DMS53 treated with DMSO at 0.1 percent for 48 hours (cell line): ENCODE measurements around the gene ANKRD52.
A peak's percentile ranks its signal among the peaks of the same experiment; 100 is the strongest.
"Not testable (repeated sequence)": the region's sequence is repeated elsewhere in the genome, so short reads cannot be mapped to it uniquely, and the experiment has no call there.

Source experiments
- DNase-seq: peaks from one replicate; lab custom pipeline; 2025; ENCODE audit not compliant: unreplicated experiment; lab: John Stamatoyannopoulos, UW

ANKRD52 gene

DNA sequence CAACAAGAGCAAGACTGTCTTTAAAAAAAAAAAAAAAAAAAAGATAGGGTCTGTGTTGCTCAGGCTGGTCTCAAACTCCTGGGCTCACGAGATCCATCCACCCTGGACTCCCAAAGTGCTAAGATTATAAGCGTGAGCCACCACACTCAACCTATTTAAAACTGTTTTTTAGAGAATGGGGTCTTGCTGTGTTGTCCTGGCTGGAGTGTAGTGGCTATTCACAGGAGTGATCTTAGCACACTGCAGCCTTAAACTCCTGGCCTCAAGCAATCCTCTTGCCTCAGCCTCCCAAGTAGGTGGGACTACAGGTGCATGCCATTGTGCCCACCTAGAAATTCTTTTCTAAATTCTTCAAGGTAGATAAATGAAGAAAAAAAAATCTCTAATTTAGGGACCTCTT is 16.1 kb upstream of the ANKRD52 start:
- no peak for DNase-seq

- DNase-seq, result not testable (repeated sequence)
Observed at GRCh38 chr12:56272468-56272867, 14.3 kb upstream of the ANKRD52 start.

DNA sequence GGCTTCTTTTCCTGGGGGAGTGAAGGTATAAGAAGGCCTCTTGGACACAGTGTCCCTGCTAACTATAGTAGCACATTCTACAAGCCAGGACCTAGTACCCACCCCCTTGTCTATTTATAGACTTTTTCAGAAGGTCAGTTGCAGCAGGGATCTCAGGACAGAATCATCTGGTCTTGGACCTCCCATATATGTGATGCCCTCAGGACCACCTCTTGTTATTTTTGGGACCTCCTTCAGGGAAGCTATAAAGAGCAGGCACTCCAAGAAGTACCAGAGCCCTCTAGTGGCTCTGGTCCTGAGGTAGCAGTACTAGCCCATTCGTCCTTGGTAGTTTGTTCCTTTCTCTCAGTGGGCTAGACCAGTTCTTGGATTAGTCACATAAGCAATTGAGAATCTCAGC is 12.8 kb upstream of the ANKRD52 start:
- DNase-seq, result no peak

GRCh38 chr12:56267443-56268071 is 9.4 kb upstream of the ANKRD52 start:
- DNase-seq, result no peak

- DNase-seq, result peak; percentile 76
Observed at GRCh38 chr12:56266693-56267442, 8.7 kb upstream of the ANKRD52 start, which contains the start of gene COQ10A. TSS of gene COQ10A (plus strand) at chr12:56266942. CDS start at chr12:56267119, 177 bp downstream.

DNA sequence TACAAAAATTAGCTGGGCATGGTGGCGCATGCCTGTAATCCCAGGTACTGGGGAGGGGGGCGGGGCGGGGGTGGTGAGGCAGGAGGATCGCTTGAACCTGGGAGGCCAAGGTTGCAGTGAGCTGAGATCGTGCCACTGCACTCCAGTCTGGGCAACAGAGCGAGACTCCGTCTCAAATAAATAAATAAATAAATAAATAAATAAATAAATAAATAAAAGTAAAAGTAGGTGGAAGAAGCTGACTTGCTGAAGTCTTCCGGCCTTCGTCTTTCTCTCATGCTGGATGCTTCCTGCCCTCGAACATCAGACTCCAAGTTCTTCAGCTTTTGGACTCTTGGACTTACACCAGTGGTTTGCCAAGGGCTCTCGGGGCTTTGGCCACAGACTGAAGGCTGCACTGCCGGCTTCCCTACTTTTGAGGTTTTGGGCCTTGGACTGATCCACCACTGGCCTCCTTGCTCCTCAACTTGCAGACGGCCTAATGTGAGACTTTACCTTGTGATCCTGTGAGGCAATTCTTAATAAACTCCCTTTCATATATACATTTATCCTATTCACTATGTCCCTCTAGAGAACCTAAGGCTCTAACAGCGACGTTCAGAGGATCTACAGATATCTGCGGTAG is 8.0 kb upstream of the ANKRD52 start:
- DNase-seq, result not testable (repeated sequence)

DNA sequence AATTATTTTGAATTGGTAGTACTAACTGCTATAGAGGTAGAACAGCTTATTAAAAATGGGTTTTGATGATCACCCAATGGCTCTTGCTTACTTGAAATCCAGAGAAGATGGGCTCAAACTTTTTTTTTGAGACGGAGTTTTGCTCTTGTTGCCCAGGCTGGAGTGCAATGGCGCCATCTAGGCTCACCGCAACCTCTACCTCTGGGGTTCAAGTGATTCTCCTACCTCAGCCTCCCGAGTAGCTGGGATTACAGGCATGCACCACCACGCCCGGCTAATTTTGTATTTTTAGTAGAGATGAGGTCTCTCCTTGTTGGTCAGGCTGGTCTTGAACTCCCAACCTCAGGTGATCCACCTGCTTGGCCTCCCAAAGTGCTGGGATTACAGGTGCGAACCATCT is 4.8 kb upstream of the ANKRD52 start:
- DNase-seq, result not testable (repeated sequence)

DNA sequence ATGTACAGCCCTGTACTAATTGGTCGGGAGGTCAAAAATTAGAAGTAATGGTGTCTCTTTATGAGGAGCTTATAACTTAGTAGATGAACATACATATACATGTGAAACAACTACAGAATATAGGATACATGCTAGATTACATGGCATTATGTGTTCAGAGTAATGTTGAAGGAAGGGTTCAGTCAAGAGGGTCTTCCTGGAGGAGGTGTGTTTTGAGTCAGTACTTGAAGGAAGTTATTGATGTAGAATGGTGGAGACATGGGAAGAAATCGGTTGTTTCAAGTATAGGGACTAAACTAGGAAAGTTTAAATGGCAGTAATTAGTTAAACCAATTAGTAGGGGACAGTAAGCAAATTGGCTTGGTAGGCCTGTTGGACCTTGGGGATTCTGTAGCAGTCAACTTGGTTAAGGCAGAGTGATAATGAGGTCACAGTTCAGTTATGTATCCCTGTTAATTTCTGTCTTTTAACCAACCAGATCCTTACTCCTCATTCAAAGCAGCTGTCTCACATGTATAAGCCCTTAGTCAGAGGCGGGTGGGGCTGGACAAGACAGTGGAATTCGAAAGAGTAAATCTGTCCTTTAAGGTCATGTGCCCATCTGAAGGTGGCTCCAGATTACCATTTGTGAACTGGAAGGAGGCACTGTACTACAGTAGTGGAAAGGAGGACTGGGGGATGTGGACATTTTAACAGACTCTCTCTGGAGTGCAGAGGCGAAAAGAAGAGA is 3.5 kb upstream of the ANKRD52 start:
- no peak for DNase-seq

- DNase-seq, result no peak
Observed at GRCh38 chr12:56260921-56261320, 2.7 kb upstream of the ANKRD52 start.

GRCh38 chr12:56260380-56260779 is 2.2 kb upstream of the ANKRD52 start:
- DNase-seq, result no peak

- DNase-seq, result no peak
Observed at GRCh38 chr12:56258820-56259183, 618 bp upstream of the ANKRD52 start.

DNA sequence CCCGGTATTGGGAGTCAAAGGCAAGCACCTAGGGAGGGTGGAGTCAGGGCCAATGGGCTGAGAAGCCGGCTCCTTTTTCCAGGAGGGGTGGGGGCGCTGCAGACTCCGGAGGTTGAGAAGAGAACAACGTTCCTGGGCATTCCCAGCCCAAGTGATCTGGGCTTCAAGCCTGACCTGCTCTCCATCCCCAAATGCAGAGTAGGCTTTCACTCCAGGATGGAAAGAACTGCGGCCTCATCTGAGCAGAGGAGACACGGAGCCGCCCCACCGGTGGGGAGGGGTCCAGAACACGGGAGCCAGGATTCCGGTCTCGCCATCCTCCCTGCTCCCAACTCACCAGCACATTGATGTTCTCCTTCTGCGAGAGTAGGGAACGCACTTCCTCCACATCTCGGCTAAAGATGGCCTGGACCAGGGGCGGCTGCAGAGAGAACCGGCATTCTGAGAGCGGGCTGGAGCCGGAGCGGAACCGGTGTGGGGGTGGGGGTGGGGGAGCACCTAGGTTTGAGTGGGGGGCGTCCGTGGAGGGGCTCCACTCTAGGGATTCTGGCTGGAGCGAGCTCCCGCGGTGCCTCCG is 605 bp downstream of the ANKRD52 start:
- DNase-seq, result no peak

DNA sequence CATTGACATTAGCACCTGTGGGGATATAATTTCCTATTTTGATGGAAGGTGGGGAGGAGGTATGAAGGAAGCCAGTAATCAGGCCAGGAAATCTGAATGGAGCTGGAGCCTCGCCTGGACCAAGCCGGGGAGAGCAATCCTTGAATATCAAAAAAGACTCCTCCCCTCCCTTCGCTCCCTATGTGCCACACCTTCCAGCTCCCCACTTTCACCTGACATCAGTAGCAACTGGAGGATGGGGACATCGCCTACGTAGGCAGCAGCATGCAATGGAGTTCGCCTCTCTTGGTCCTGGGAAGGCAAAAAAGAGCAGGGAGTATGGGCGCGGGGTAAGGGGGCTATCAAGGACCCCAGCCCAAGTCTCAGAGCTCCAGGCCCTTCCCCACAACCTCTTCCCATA is 1.1 kb downstream of the ANKRD52 start:
- no peak for DNase-seq

GRCh38 chr12:56256326-56256960 is 1.7 kb downstream of the ANKRD52 start:
- DNase-seq, result no peak

DNA sequence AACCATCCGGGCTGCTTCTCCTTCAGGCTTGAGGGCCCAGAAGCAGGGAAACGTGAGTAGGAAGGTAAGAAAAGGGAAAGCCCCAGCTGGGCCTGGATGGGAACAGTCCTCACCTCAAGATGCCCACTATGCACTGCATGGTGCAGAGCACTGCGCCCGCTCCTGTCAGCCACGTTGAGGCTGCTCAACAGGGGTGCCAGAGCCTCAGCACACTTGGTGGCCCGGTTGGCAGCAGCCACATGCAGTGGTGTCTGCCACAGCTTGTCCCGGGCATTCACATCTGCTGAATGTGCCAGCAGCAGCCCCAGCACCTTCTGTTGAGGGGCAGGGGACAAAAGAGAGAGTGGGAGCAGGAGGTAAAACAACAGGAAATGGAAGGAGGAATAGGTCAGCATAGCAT is 2.5 kb downstream of the ANKRD52 start:
- DNase-seq, result no peak

GRCh38 chr12:56253091-56253490 is 5.1 kb downstream of the ANKRD52 start:
- no peak for DNase-seq

- no peak for DNase-seq
Observed at GRCh38 chr12:56252649-56253048, 5.5 kb downstream of the ANKRD52 start.

GRCh38 chr12:56248711-56249110 is 9.5 kb downstream of the ANKRD52 start:
- DNase-seq, result no peak

GRCh38 chr12:56247923-56248322 is 10.3 kb downstream of the ANKRD52 start:
- DNase-seq, result no peak

- no peak for DNase-seq
Observed at GRCh38 chr12:56244494-56244893, 13.7 kb downstream of the ANKRD52 start.

GRCh38 chr12:56243731-56244181 is 14.4 kb downstream of the ANKRD52 start:
- no peak for DNase-seq
